Colon (tissue), 2 donors: ENCODE measurements around the gene FOXC1.

Source experiments
- FAIRE-seq: peaks from 2 replicates; lab custom pipeline; 2012; peaks lifted over from hg19 to GRCh38; lab: Jason Lieb, UNC
- donor health status: control.
- donor health status: control.

FOXC1 gene

DNA sequence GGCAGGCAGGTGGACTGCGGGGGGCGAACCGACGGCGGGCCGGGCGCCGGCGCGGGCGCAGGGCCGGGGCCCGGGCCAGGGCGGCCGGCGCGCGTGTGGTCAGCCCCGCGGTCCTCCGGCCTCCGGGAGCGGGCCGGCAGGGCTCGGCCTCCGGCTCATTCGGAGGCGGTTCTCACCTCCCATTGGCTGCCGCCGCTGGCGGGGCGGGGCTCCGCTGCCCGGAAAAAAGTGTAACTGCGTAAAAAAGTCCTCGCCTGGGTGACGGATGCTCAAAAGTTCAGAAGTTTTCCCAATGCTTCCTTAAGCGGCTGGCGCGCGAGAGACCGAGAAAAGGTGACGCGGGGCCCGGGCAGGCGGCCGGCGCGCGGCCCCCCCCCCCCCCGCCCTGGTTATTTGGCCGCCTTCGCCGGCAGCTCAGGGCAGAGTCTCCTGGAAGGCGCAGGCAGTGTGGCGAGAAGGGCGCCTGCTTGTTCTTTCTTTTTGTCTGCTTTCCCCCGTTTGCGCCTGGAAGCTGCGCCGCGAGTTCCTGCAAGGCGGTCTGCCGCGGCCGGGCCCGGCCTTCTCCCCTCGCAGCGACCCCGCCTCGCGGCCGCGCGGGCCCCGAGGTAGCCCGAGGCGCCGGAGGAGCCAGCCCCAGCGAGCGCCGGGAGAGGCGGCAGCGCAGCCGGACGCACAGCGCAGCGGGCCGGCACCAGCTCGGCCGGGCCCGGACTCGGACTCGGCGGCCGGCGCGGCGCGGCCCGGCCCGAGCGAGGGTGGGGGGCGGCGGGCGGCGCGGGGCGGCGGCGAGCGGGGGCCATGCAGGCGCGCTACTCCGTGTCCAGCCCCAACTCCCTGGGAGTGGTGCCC, at the start of gene FOXC1:
Gene FOXC1 (plus strand): TSS at position 268 of the 849 bp plus-strand sequence. CDS start 531 bp downstream, at position 799.
- FAIRE-seq = no peak

GRCh38 chr6:1560281-1561058, 49.2 kb upstream of the FOXC1 start:
- FAIRE-seq = no peak

- no peak for FAIRE-seq
These were observed 48.4 kb upstream of the FOXC1 start for GRCh38 chr6:1561355-1561754.

GRCh38 chr6:1562171-1562955, 47.4 kb upstream of the FOXC1 start:
- no peak for FAIRE-seq

GRCh38 chr6:1569377-1569776, 40.3 kb upstream of the FOXC1 start:
- no peak for FAIRE-seq

- no peak for FAIRE-seq
These were observed 38.9 kb upstream of the FOXC1 start for GRCh38 chr6:1570848-1571247.

GRCh38 chr6:1572892-1573291, 36.8 kb upstream of the FOXC1 start:
- no peak for FAIRE-seq

GRCh38 chr6:1574083-1574761, 35.5 kb upstream of the FOXC1 start:
- no peak for FAIRE-seq

DNA sequence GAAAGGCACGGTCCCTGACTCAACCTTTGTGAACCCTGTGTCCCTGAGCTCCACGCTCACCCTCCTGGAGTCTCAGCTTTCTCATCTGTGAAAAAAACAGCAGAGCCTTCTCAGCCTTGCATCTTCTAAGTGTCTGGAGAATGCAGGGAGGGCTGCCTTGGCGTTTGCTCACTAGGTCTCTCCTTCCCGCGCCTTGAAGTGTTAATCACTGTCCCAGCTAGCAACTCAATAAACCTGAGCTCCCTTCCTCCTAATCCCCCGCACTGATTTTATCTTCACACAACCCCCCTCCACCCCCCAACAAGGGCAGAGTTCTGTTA, 34.9 kb upstream of the FOXC1 start:
- FAIRE-seq = no peak

DNA sequence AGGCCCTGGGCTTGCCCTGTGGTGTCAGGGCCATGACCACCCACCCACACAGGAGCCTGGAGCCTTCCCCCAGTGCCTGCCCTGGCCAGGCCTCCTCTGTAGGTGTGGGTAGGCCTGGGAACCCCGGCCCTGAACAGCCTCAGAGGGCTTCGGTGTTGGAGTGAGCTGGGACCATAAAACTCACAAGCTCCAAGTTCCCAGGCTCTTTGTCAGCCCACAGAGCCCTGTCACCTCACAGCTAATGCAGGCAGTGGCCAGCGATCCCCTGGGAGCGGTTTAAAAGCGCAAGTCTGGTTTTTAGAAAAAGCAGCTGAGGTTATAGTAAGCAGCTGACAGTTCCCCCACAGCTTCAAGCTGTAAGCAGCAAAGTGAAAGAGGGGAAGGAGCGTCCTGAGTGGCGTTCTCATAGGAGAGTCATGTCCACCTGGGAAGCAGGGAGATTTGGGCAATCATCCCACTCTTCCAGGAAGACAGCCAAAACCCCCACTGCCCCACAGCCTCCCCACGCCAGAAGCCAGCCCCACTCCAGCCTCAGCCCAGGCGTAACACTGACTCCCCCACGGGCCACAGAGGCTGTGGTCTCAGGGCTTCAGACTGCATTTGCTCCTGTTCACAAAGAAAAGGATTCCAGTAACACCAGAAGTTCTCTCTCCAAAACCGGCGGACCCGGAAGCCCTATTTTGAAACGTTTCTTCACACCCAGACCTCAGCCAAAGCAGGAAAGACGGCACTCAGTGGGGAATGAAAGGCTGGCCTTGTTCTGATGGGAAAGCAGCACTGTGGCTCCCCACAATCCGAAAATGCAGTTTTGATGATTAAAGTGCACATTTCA, 34.3 kb upstream of the FOXC1 start:
- FAIRE-seq = no peak

- FAIRE-seq = no peak
These were observed 33.5 kb upstream of the FOXC1 start for GRCh38 chr6:1576166-1576565.

GRCh38 chr6:1576711-1577110, 33.0 kb upstream of the FOXC1 start:
- FAIRE-seq = no peak

DNA sequence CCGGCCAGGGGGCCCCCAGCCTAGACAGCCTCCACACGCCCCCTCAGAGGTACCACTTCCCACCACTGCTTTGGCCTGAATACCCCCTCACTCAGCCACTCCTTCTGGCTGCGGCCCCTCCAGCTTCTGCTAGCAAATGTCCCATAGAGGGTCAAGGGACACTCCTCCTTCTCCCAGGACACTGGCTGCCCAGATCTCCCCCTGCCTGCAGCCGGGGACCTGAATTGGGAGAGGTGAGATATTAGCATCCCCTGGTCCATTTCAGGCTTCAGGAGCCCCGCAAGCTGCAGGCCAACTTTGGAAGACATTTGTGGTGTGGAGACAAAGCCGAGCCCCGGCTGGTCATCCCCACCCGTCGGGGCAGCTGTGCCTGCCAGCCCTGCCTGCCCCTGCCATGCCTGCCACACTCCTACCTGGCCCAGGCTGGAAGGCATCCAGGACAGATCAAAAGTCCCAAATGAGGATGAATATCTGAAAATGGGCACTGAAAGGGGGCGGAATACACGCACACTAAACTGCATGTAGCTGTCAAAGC, 32.5 kb upstream of the FOXC1 start:
- no peak for FAIRE-seq

DNA sequence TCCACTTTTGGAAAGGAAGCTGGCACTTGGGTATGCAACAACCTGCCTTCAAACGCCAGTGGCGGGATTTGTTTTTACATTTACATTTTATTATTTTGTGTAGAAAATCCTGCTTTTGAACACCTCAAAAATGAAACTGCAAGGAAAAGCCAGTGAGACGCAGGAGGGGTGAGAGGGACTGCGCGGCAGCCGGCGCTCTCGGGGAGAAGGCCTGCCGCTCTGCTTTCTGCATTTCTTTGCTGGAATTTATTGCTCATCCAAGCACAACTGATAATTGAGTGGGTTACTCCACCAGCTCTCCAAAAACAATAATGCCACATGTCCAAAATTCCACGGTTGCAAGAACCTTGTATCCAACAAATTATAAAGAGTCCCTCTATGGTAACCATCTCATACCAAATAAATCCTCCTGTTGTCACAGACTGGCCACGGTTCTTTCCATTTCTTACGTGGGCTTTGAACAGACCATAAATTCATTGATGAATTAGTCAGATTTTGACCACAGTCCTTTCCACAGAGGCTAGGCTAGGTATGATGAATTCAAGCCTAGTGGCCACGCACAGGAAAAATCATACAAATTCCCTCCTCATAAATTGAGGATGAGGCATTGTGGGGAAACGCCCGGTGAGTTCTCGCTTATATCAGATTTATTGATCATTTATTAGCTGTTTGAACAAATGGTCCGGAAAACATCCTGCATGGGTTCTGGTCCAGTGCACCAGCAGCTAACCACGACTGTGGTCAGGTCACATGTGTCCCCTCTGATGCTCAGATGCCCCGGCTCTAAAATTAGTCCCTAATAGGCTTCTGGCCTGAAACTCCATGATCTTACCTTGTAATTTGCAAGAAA, 31.6 kb upstream of the FOXC1 start:
- FAIRE-seq = no peak

DNA sequence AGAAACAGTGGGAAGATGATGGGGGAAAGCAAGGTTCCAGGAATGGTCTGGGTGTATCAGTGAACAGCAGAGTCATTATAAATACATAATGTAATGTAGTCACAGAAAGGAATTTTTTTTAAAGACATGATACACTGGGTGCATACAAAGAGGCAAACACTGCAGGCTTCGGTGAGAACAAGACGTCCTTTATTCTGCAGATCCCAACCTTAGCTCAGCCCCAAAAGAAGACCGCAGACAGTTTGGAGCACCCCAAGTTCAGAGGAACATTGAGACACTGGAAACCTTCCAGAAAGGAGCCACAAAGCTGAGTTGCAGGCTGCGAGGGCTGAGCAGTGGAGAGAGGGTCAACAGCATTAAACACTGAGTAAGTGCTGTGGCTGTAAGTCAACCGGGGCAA, 30.6 kb upstream of the FOXC1 start:
- FAIRE-seq = no peak

DNA sequence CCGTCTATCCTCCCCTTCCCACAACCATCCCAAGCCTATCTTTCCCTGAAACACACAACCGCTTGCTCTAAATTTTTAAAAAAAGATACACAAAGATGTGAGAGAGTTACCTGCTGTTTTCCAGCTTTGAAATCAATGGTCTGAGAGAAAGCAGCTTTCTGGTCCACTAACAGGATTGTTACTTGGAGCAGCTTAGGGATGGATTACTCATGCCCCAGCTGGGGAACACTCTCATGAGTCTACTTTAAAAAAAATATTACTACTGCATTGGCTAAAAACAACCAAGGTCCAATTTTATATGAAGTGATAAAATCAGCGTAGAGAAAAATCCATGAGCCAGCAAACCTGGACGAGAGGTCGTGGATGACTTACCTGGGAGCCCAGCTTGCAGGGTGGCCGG, 29.6 kb upstream of the FOXC1 start:
- FAIRE-seq = no peak

GRCh38 chr6:1580585-1580984, 29.1 kb upstream of the FOXC1 start:
- no peak for FAIRE-seq

GRCh38 chr6:1581120-1581991, 28.4 kb upstream of the FOXC1 start:
- no peak for FAIRE-seq

- FAIRE-seq = no peak
These were observed 25.6 kb upstream of the FOXC1 start for GRCh38 chr6:1584146-1584545.
